Stimulated activated memory B cell treated with anti-CD40 and anti-IgM and Interleukin-4, amounts not matched to agents 10 μg/mL and 1 μg/mL and 100 μg/mL, for 72 hours (primary cell): ENCODE results near the gene FOXO3.
"Not testable (repeated sequence)": the region's sequence is repeated elsewhere in the genome, so short reads cannot be mapped to it uniquely, and the experiment has no call there.

Source experiments
- ATAC-seq: fragments of 150-1000 bp; cut with Tn5 transposase; 2 replicates; pipeline ENCODE4 v1.10.0; 2021
- H3K27ac Mint-ChIP-seq: one replicate; pipeline ENCODE4 v1.8.0; 2022; ENCODE audit warnings: mild to moderate bottlenecking, mixed read lengths
- H3K27me3 Mint-ChIP-seq: one replicate; pipeline ENCODE4 v1.8.0; 2022; ENCODE audit warnings: mixed read lengths
- H3K36me3 Mint-ChIP-seq: one replicate; pipeline ENCODE4 v1.8.0; 2022; ENCODE audit warnings: mixed read lengths
- H3K4me1 Mint-ChIP-seq: one replicate; pipeline ENCODE4 v1.8.0; 2022; ENCODE audit warnings: mixed read lengths
- H3K4me3 Mint-ChIP-seq: one replicate; pipeline ENCODE4 v1.8.0; 2022; ENCODE audit warnings: mild to moderate bottlenecking, moderate library complexity, mixed read lengths
- H3K9me3 Mint-ChIP-seq: one replicate; pipeline ENCODE4 v1.8.0; 2022; ENCODE audit warnings: mixed read lengths

FOXO3 gene

GRCh38 chr6:108661430-108661829, 100.7 kb downstream of the FOXO3 start:
- Mint-ChIP-seq H3K4me1 (peaks cover 6% of the 10 kb centered on the region), H3K27me3 (no peaks in the 10 kb centered on the region), H3K36me3 (peaks cover 28% of the 10 kb centered on the region), H3K4me3 (no peak overlapping the region), H3K9me3 (peaks cover 3% of the 10 kb centered on the region), H3K27ac (no peak overlapping the region)
- ATAC-seq: no peak

- Mint-ChIP-seq H3K9me3 (peaks cover 3% of the 10 kb centered on the region), H3K36me3 (peaks cover 28% of the 10 kb centered on the region), H3K27me3 (no peaks in the 10 kb centered on the region), H3K4me1 (peaks cover 6% of the 10 kb centered on the region), H3K27ac (no peak overlapping the region), H3K4me3 (no peak overlapping the region)
- no peak for ATAC-seq
Measured at GRCh38 chr6:108661982-108662381, 101.3 kb downstream of the FOXO3 start.

- no peak overlapping the region for H3K27ac Mint-ChIP-seq
- no peaks in the 10 kb centered on the region for H3K27me3 Mint-ChIP-seq
- peaks cover 3% of the 10 kb centered on the region for H3K9me3 Mint-ChIP-seq
- H3K36me3 Mint-ChIP-seq: peaks cover 21% of the 10 kb centered on the region
- H3K4me3 Mint-ChIP-seq: no peak overlapping the region
- peaks cover 6% of the 10 kb centered on the region for H3K4me1 Mint-ChIP-seq
- ATAC-seq: no peak
Measured at GRCh38 chr6:108662702-108663101, 102.0 kb downstream of the FOXO3 start.

- H3K4me3 Mint-ChIP-seq, H3K4me1 Mint-ChIP-seq, ATAC-seq: not testable (repeated sequence)
Measured at GRCh38 chr6:108663494-108664064, 102.9 kb downstream of the FOXO3 start.

GRCh38 chr6:108665495-108666196, 104.9 kb downstream of the FOXO3 start:
- peaks cover 25% of the 10 kb centered on the region for H3K36me3 Mint-ChIP-seq
- H3K27ac Mint-ChIP-seq: no peak overlapping the region
- H3K9me3 Mint-ChIP-seq: no peaks in the 10 kb centered on the region
- H3K4me1 Mint-ChIP-seq: peaks cover 15% of the 10 kb centered on the region
- no peaks in the 10 kb centered on the region for H3K27me3 Mint-ChIP-seq
- H3K4me3 Mint-ChIP-seq: no peak overlapping the region
- ATAC-seq: no peak

More at GRCh38 chr6:108663494-108664064, 102.9 kb downstream of the FOXO3 start:
- H3K36me3 Mint-ChIP-seq: peaks cover 23% of the 10 kb centered on the region
- H3K9me3 Mint-ChIP-seq, H3K27me3 Mint-ChIP-seq, H3K27ac Mint-ChIP-seq: not testable (repeated sequence)

GRCh38 chr6:108666656-108667260, 106.0 kb downstream of the FOXO3 start:
- Mint-ChIP-seq H3K27me3 (no peaks in the 10 kb centered on the region), H3K4me1 (peaks cover 24% of the 10 kb centered on the region), H3K4me3 (no peak overlapping the region), H3K27ac (no peak overlapping the region), H3K36me3 (peaks cover 25% of the 10 kb centered on the region), H3K9me3 (no peaks in the 10 kb centered on the region)
- no peak for ATAC-seq

- peaks cover 37% of the 10 kb centered on the region for H3K4me1 Mint-ChIP-seq
- H3K9me3 Mint-ChIP-seq: no peaks in the 10 kb centered on the region
- no peaks in the 10 kb centered on the region for H3K27me3 Mint-ChIP-seq
- H3K4me3 Mint-ChIP-seq: no peak overlapping the region
- peaks cover 25% of the 10 kb centered on the region for H3K36me3 Mint-ChIP-seq
- ATAC-seq: no peak
- H3K27ac Mint-ChIP-seq: no peak overlapping the region
Measured at GRCh38 chr6:108667993-108668392, 107.3 kb downstream of the FOXO3 start.

GRCh38 chr6:108669673-108670072, 109.0 kb downstream of the FOXO3 start:
- no peak for ATAC-seq
- H3K4me3 Mint-ChIP-seq: no peak overlapping the region
- no peaks in the 10 kb centered on the region for H3K9me3 Mint-ChIP-seq
- H3K27ac Mint-ChIP-seq: no peak overlapping the region
- peaks cover 52% of the 10 kb centered on the region for H3K4me1 Mint-ChIP-seq
- H3K36me3 Mint-ChIP-seq: peaks cover 26% of the 10 kb centered on the region
- no peaks in the 10 kb centered on the region for H3K27me3 Mint-ChIP-seq

- H3K9me3 Mint-ChIP-seq: no peaks in the 10 kb centered on the region
- H3K27ac Mint-ChIP-seq: no peak overlapping the region
- no peaks in the 10 kb centered on the region for H3K27me3 Mint-ChIP-seq
- no peak for ATAC-seq
- H3K4me1 Mint-ChIP-seq: peaks cover 57% of the 10 kb centered on the region
- H3K36me3 Mint-ChIP-seq: peaks cover 22% of the 10 kb centered on the region
- H3K4me3 Mint-ChIP-seq: no peak overlapping the region
Measured at GRCh38 chr6:108671175-108671574, 110.5 kb downstream of the FOXO3 start.

- H3K4me1 Mint-ChIP-seq: peaks cover 58% of the 10 kb centered on the region
- no peaks in the 10 kb centered on the region for H3K9me3 Mint-ChIP-seq
Measured at GRCh38 chr6:108671790-108672189, 111.1 kb downstream of the FOXO3 start.

GRCh38 chr6:108672641-108673040, 111.9 kb downstream of the FOXO3 start:
- H3K9me3 Mint-ChIP-seq: no peaks in the 10 kb centered on the region
- no peak overlapping the region for H3K4me3 Mint-ChIP-seq
- ATAC-seq: no peak
- peak overlapping the region; percentile 21 for H3K27ac Mint-ChIP-seq
- peaks cover 65% of the 10 kb centered on the region for H3K4me1 Mint-ChIP-seq
- no peaks in the 10 kb centered on the region for H3K27me3 Mint-ChIP-seq
- H3K36me3 Mint-ChIP-seq: peaks cover 22% of the 10 kb centered on the region

More at GRCh38 chr6:108671790-108672189, 111.1 kb downstream of the FOXO3 start:
- no peak for ATAC-seq
- Mint-ChIP-seq H3K27ac (peak overlapping the region; percentile 21), H3K4me3 (no peak overlapping the region), H3K36me3 (peaks cover 22% of the 10 kb centered on the region), H3K27me3 (no peaks in the 10 kb centered on the region)

GRCh38 chr6:108673153-108673552, 112.4 kb downstream of the FOXO3 start:
- H3K36me3 Mint-ChIP-seq: peaks cover 19% of the 10 kb centered on the region
- peaks cover 65% of the 10 kb centered on the region for H3K4me1 Mint-ChIP-seq
- no peaks in the 10 kb centered on the region for H3K9me3 Mint-ChIP-seq
- peak; percentile 53 for ATAC-seq
- H3K4me3 Mint-ChIP-seq: no peak overlapping the region
- no peaks in the 10 kb centered on the region for H3K27me3 Mint-ChIP-seq
- H3K27ac Mint-ChIP-seq: peak overlapping the region; percentile 21

GRCh38 chr6:108673602-108674001, 112.9 kb downstream of the FOXO3 start:
- peak overlapping the region; percentile 21 for H3K27ac Mint-ChIP-seq
- no peaks in the 10 kb centered on the region for H3K9me3 Mint-ChIP-seq
- H3K4me1 Mint-ChIP-seq: peaks cover 65% of the 10 kb centered on the region
- peak; percentile 12 for ATAC-seq
- no peaks in the 10 kb centered on the region for H3K27me3 Mint-ChIP-seq
- peaks cover 14% of the 10 kb centered on the region for H3K36me3 Mint-ChIP-seq
- no peak overlapping the region for H3K4me3 Mint-ChIP-seq

GRCh38 chr6:108675226-108676200, 114.8 kb downstream of the FOXO3 start:
- Mint-ChIP-seq H3K27me3 (no peaks in the 10 kb centered on the region), H3K36me3 (peaks cover 24% of the 10 kb centered on the region), H3K4me3 (no peak overlapping the region), H3K9me3 (no peaks in the 10 kb centered on the region), H3K27ac (no peak overlapping the region), H3K4me1 (peaks cover 58% of the 10 kb centered on the region)
- ATAC-seq: no peak

- no peak overlapping the region for H3K27ac Mint-ChIP-seq
Measured at GRCh38 chr6:108676555-108676954, 115.8 kb downstream of the FOXO3 start.

More at GRCh38 chr6:108676555-108676954, 115.8 kb downstream of the FOXO3 start:
- Mint-ChIP-seq H3K4me1 (peaks cover 48% of the 10 kb centered on the region), H3K4me3 (no peak overlapping the region), H3K27me3 (no peaks in the 10 kb centered on the region), H3K9me3 (no peaks in the 10 kb centered on the region), H3K36me3 (peaks cover 29% of the 10 kb centered on the region)
- no peak for ATAC-seq
